ENCODE measurements around the gene MYO1G.

MYO1G gene

DNA sequence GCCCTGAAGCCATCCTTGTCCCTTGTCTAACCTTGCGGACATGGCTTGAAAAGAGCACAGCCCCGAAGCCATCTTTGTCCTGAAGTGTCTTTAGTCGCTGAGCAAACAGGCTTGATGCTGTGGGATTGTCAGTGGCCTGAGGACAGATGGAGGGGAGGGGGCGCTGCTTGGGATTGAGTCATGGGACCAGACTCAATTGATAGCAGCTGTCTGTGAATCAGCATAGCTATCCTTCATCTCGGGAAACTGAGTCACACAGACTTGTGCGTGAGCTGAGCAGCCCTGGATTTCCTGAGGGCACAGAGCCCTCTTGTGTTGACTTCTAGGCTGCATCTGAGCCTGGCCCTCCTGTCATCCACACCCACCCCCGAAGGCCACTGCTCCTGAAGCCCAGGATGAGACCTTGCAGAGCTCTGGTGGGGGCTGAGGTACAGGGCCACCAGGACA lies 14.4 kb downstream of the MYO1G start:
- Histone ChIP-seq H4K91ac (ENCODE audit: low read length) (no peak overlapping the region), H3K9ac (ENCODE audit: low read length) (no peak overlapping the region), H3K9me3 (ENCODE audit: control insufficient read depth, low read length) (no peaks in the 10 kb centered on the region), H3K36me3 (ENCODE audit: control insufficient read depth in 1 of 2, insufficient read depth in 2 of 2, low read depth in 1 of 2, low read length in 2 of 2) (no peaks in the 10 kb centered on the region), H3K14ac (ENCODE audit: low read length in 2 of 2) (no peak overlapping the region), H3K18ac (ENCODE audit: low read depth in 1 of 2, low read length in 2 of 2) (no peak overlapping the region), H2BK15ac (ENCODE audit: low read depth, poor library complexity, severe bottlenecking) (no peak overlapping the region), H3K4ac (ENCODE audit: low read depth in 1 of 2, low read length in 2 of 2) (no peak overlapping the region), H2BK5ac (ENCODE audit: low read depth, low read length, poor library complexity, severe bottlenecking) (no peak overlapping the region), H3K27me3 (ENCODE audit: control insufficient read depth in 1 of 2, insufficient read depth in 1 of 2, low read length in 2 of 2) (peaks cover 18 to 48% of the 10 kb centered on the region in 2 experiments), H4K8ac (ENCODE audit: low read length) (no peak overlapping the region), H3K23ac (ENCODE audit: low read length in 2 of 2) (no peak overlapping the region), H2AK5ac (ENCODE audit: low read length, severe bottlenecking) (no peak overlapping the region), H2BK12ac (ENCODE audit: low read length in 2 of 2) (no peak overlapping the region), H3K4me1 (ENCODE audit: control insufficient read depth, insufficient read depth, low read depth, low read length) (peaks cover 9% of the 10 kb centered on the region), H3K79me1 (replicated peaks; ENCODE audit: low read length, poor library complexity, severe bottlenecking) (no peaks in the 10 kb centered on the region), H3K27ac (ENCODE audit: low read length, poor library complexity, severe bottlenecking) (no peak overlapping the region), H3K4me2 (ENCODE audit: low read length, poor library complexity, severe bottlenecking) (no peak overlapping the region), H2BK120ac (ENCODE audit: low read depth, low read length) (no peak overlapping the region), H2AFZ (ENCODE audit: low read depth, low read length) (no peak overlapping the region), H3K4me3 (ENCODE audit: insufficient read depth in 1 of 2, low read depth in 1 of 2, low read length in 2 of 2) (no peak overlapping the region)
- peak; percentile 16 for DNase-seq
- 76% methylated on average over 7 of the region's 7 CpGs for WGBS

DNA sequence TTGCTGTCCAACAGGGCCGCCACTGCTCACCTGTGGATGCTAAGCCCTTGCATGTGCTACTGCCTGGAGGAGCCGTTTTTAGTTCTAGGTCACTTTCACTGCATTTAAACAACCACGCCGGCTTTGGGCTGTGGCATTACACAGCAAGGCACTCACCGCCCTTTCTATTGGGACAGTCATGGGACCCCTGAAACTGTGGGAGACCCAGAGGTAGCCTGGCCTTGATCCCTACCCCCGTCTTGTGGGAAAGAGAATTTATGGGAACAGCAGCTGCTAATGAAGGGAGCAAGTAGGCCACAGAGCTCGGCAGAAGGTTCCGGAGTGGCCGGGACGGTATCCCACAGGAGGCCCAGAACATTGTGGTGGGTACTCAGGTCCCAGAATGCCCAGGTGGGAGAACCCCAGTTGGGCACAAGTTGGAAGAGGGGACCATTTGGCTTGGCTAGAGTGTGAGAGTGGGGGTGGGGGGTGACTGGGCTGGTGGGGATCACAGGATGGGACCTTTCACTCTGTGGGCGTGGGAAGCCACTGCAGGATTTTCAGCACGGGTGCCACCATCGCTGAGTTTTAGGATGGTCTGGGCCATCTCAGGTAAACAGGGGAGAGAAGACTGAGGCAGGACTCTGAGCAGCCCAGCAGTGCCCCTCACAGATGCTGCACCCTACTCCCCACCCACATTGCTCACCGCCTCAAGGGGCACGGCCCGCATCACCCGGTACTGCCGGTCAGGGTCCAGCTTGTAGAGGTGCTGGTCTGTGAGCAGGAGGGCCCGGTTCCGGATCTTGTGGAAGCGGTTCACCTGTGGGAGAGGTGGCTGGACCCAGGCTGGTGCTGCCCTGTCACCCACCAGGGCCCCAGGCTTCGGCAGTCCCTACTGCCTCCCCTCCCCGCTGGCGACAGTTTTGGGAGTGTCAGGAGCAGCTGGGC lies 15.2 kb downstream of the MYO1G start:
- H3K27me3 ChIP-seq (ENCODE audit: control insufficient read depth in 1 of 2, insufficient read depth in 1 of 2, low read length in 2 of 2) = peaks cover 18 to 46% of the 10 kb centered on the region in 2 experiments
- WGBS = 93% methylated on average over 23 of the region's 24 CpGs
- no peaks in the 10 kb centered on the region for H3K9me3 ChIP-seq (ENCODE audit: control insufficient read depth, low read length)

DNA sequence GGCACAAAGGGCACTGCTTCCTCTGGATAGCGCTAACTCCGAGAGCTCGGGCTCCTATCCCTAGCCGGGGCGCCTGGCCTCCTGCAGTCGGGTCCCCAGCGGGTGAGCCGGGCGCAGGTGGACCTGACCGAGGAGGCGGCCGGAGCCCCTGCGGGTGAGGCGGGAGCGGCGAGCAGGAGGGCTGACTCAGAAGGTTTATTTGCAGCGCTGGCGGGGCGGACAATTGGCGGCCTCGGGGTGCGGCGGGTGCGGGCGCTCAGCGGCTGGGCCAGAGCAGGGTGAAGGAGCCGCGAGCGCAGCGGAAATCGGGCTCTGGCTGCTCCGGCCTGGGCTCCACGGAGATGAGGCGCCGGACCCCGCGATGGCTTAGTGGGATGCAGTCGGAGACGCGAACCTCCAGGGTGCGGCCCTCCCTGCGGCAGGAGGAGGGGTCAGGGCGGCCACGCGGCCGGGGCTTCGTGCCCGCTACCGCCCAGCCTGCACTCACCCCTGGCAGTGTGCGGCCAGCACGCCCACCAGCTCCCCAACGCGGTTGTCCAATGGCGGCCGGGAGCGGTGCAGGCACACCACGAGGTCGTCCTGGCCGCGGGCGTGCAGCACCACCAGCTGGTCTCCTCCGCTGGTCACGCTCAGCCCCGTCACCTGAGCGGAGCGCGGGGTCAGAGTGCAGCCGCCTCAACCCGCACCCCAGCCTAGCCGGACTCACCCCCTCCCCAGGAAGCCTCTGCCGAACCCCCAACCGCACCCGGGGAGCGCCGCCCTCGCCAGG lies 16.1 kb downstream of the MYO1G start:
- Histone ChIP-seq H3K4ac (ENCODE audit: low read depth in 1 of 2, low read length in 2 of 2) (peak overlapping the region in 1 of 2 experiments; percentile 18), H2BK120ac (ENCODE audit: low read depth, low read length) (no peak overlapping the region), H3K4me3 (ENCODE audit: insufficient read depth in 1 of 2, low read depth in 1 of 2, low read length in 2 of 2) (peak overlapping the region; percentile 32 to 69), H2AFZ (ENCODE audit: low read depth, low read length) (peak overlapping the region; percentile 79), H2AK5ac (ENCODE audit: low read length, severe bottlenecking) (no peak overlapping the region), H3K27me3 (ENCODE audit: control insufficient read depth in 1 of 2, insufficient read depth in 1 of 2, low read length in 2 of 2) (peaks cover 18 to 44% of the 10 kb centered on the region in 2 experiments), H3K36me3 (ENCODE audit: control insufficient read depth in 1 of 2, insufficient read depth in 2 of 2, low read depth in 1 of 2, low read length in 2 of 2) (no peaks in the 10 kb centered on the region), H3K4me2 (ENCODE audit: low read length, poor library complexity, severe bottlenecking) (peak overlapping the region; percentile 77), H3K9me3 (ENCODE audit: control insufficient read depth, low read length) (no peaks in the 10 kb centered on the region), H3K23ac (ENCODE audit: low read length in 2 of 2) (peak overlapping the region in 1 of 2 experiments; percentile 74), H3K14ac (ENCODE audit: low read length in 2 of 2) (peak overlapping the region in 1 of 2 experiments; percentile 83), H4K91ac (ENCODE audit: low read length) (no peak overlapping the region), H3K4me1 (ENCODE audit: control insufficient read depth, insufficient read depth, low read depth, low read length) (peaks cover 9% of the 10 kb centered on the region), H2BK15ac (ENCODE audit: low read depth, poor library complexity, severe bottlenecking) (no peak overlapping the region), H3K18ac (ENCODE audit: low read depth in 1 of 2, low read length in 2 of 2) (peak overlapping the region in 1 of 2 experiments; percentile 77), H2BK12ac (ENCODE audit: low read length in 2 of 2) (peak overlapping the region in 1 of 2 experiments; percentile 75), H2BK5ac (ENCODE audit: low read depth, low read length, poor library complexity, severe bottlenecking) (no peak overlapping the region), H3K9ac (ENCODE audit: low read length) (peak overlapping the region; percentile 62), H3K79me1 (replicated peaks; ENCODE audit: low read length, poor library complexity, severe bottlenecking) (no peaks in the 10 kb centered on the region), H3K27ac (ENCODE audit: low read length, poor library complexity, severe bottlenecking) (no peak overlapping the region), H4K8ac (ENCODE audit: low read length) (peak overlapping the region; percentile 56)
- 7% methylated on average over 63 of the region's 76 CpGs for WGBS
- DNase-seq = peak; percentile 42

More for the DNA sequence above, 15.2 kb downstream of the MYO1G start:
- Histone ChIP-seq H3K27ac (ENCODE audit: low read length, poor library complexity, severe bottlenecking) (no peak overlapping the region), H2BK12ac (ENCODE audit: low read length in 2 of 2) (no peak overlapping the region), H2BK15ac (ENCODE audit: low read depth, poor library complexity, severe bottlenecking) (no peak overlapping the region), H4K91ac (ENCODE audit: low read length) (no peak overlapping the region), H3K14ac (ENCODE audit: low read length in 2 of 2) (no peak overlapping the region), H4K8ac (ENCODE audit: low read length) (peak overlapping the region; percentile 56), H3K4me2 (ENCODE audit: low read length, poor library complexity, severe bottlenecking) (no peak overlapping the region), H2BK5ac (ENCODE audit: low read depth, low read length, poor library complexity, severe bottlenecking) (no peak overlapping the region), H3K79me1 (replicated peaks; ENCODE audit: low read length, poor library complexity, severe bottlenecking) (no peaks in the 10 kb centered on the region), H3K4me3 (ENCODE audit: insufficient read depth in 1 of 2, low read depth in 1 of 2, low read length in 2 of 2) (no peak overlapping the region), H2AFZ (ENCODE audit: low read depth, low read length) (no peak overlapping the region), H3K4me1 (ENCODE audit: control insufficient read depth, insufficient read depth, low read depth, low read length) (peaks cover 9% of the 10 kb centered on the region), H2BK120ac (ENCODE audit: low read depth, low read length) (no peak overlapping the region), H3K4ac (ENCODE audit: low read depth in 1 of 2, low read length in 2 of 2) (no peak overlapping the region), H3K23ac (ENCODE audit: low read length in 2 of 2) (no peak overlapping the region), H2AK5ac (ENCODE audit: low read length, severe bottlenecking) (no peak overlapping the region), H3K9ac (ENCODE audit: low read length) (no peak overlapping the region), H3K18ac (ENCODE audit: low read depth in 1 of 2, low read length in 2 of 2) (no peak overlapping the region), H3K36me3 (ENCODE audit: control insufficient read depth in 1 of 2, insufficient read depth in 2 of 2, low read depth in 1 of 2, low read length in 2 of 2) (no peaks in the 10 kb centered on the region)
- DNase-seq = no peak

All from mesenchymal stem cell (in vitro differentiated cells and primary cell).